HG03571 (cell line): Measurements from ENCODE around the gene KXD1.
"Not testable (repeated sequence)": the region's sequence is repeated elsewhere in the genome, so short reads cannot be mapped to it uniquely, and the experiment has no call there.

Experiments used
- ATAC-seq: cut with Tn5 transposase; IDR thresholded peaks from one replicate; pipeline ENCODE4 v1.9.1; 2021; ENCODE audit not compliant: unreplicated experiment

Gene KXD1

GRCh38 chr19:18599485-18599884 is 41.8 kb downstream of the KXD1 start:
- no peak for ATAC-seq

GRCh38 chr19:18600692-18601397 is 43.2 kb downstream of the KXD1 start:
- not testable (repeated sequence) for ATAC-seq

GRCh38 chr19:18601875-18602274 is 44.2 kb downstream of the KXD1 start:
- no peak for ATAC-seq

GRCh38 chr19:18603255-18603957 is 45.7 kb downstream of the KXD1 start:
- ATAC-seq: no peak

GRCh38 chr19:18603958-18604819 is 46.5 kb downstream of the KXD1 start:
- ATAC-seq: no peak

- no peak for ATAC-seq
These were observed 47.1 kb downstream of the KXD1 start for GRCh38 chr19:18604820-18605159.

- no peak for ATAC-seq
These were observed 47.5 kb downstream of the KXD1 start for GRCh38 chr19:18605196-18605545.

GRCh38 chr19:18605546-18606280 is 48.0 kb downstream of the KXD1 start:
- no peak for ATAC-seq

GRCh38 chr19:18606281-18607225 is 48.9 kb downstream of the KXD1 start, which contains the start of gene CRLF1:
CRLF1 (minus strand) TSS chr19:18606799; CDS start chr19:18606656, 143 bp downstream.
- no peak for ATAC-seq

- ATAC-seq: no peak
These were observed 49.8 kb downstream of the KXD1 start for GRCh38 chr19:18607226-18608101.

- no peak for ATAC-seq
These were observed 50.6 kb downstream of the KXD1 start for GRCh38 chr19:18608102-18608804.

GRCh38 chr19:18608805-18609716 is 51.4 kb downstream of the KXD1 start:
- no peak for ATAC-seq

GRCh38 chr19:18609717-18610051 is 52.0 kb downstream of the KXD1 start:
- ATAC-seq: no peak

- no peak for ATAC-seq
These were observed 52.5 kb downstream of the KXD1 start for GRCh38 chr19:18610245-18610555.

- no peak for ATAC-seq
These were observed 53.1 kb downstream of the KXD1 start for GRCh38 chr19:18610556-18611326.

GRCh38 chr19:18611327-18612050 is 53.8 kb downstream of the KXD1 start:
- ATAC-seq: no peak
